COLO668 (cell line): ENCODE measurements around the gene AOPEP.

ENCODE experiments used
- DNase-seq: peaks from one replicate; lab custom pipeline; 2025; ENCODE audit not compliant: unreplicated experiment; lab: John Stamatoyannopoulos, UW

AOPEP gene

GRCh38 chr9:94758880-94759279 lies 32.4 kb downstream of the AOPEP start:
- no peak for DNase-seq

GRCh38 chr9:94760010-94760409 lies 33.5 kb downstream of the AOPEP start:
- DNase-seq: no peak

- no peak for DNase-seq
Measured at GRCh38 chr9:94760660-94761059, 34.2 kb downstream of the AOPEP start.

DNA sequence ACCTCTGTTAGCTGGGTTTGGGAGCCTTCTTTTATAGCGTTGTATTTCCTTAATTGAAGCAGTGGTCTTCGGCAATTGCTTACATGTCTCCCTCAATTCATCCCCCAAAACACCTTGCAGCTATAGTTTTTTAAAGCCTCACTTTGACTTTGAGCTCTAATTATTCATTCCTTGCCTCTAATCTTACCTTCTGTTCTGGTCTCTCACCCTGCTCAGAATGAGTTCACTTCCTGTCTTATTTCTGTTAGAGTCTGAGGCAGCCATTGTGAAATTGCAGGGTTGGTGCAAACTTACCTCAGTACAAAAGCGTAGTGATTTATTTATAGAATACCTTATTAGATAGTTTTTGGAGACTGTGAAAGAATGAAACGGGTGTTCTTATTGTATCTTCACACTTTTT lies 35.0 kb downstream of the AOPEP start:
- no peak for DNase-seq

- no peak for DNase-seq
Measured at GRCh38 chr9:94767331-94768072, 41.0 kb downstream of the AOPEP start.

- no peak for DNase-seq
Measured at GRCh38 chr9:94768766-94769165, 42.3 kb downstream of the AOPEP start.

DNA sequence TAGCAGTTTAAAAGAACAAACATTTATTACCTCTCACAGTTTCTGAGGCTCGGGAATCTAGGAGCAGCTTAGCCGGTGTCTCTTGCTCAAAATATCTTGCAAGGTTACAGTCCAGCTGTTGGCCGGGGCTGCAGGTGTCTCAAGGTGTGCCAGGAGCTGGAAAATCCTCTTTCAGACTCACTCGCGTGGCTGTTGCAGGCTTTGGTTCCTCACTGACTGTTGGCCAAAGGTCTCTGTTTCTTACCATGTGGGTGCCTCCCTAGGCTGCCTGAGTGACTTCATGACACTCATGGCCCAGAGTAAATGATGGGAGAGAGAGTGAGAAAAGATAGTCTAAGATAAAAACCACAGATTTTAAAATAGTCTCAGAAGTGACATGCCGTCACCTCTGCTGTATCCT lies 43.8 kb downstream of the AOPEP start:
- DNase-seq: no peak

- DNase-seq: no peak
Measured at GRCh38 chr9:94771096-94771495, 44.6 kb downstream of the AOPEP start.

- DNase-seq: no peak
Measured at GRCh38 chr9:94772144-94772543, 45.6 kb downstream of the AOPEP start.

GRCh38 chr9:94772639-94773303 lies 46.3 kb downstream of the AOPEP start:
- DNase-seq: peak; percentile 80

GRCh38 chr9:94773655-94774054 lies 47.2 kb downstream of the AOPEP start:
- no peak for DNase-seq

GRCh38 chr9:94778013-94778412 lies 51.5 kb downstream of the AOPEP start:
- no peak for DNase-seq

GRCh38 chr9:94779031-94779430 lies 52.5 kb downstream of the AOPEP start:
- no peak for DNase-seq

GRCh38 chr9:94779693-94780290 lies 53.3 kb downstream of the AOPEP start:
- no peak for DNase-seq

GRCh38 chr9:94780516-94780950 lies 54.0 kb downstream of the AOPEP start:
- no peak for DNase-seq

DNA sequence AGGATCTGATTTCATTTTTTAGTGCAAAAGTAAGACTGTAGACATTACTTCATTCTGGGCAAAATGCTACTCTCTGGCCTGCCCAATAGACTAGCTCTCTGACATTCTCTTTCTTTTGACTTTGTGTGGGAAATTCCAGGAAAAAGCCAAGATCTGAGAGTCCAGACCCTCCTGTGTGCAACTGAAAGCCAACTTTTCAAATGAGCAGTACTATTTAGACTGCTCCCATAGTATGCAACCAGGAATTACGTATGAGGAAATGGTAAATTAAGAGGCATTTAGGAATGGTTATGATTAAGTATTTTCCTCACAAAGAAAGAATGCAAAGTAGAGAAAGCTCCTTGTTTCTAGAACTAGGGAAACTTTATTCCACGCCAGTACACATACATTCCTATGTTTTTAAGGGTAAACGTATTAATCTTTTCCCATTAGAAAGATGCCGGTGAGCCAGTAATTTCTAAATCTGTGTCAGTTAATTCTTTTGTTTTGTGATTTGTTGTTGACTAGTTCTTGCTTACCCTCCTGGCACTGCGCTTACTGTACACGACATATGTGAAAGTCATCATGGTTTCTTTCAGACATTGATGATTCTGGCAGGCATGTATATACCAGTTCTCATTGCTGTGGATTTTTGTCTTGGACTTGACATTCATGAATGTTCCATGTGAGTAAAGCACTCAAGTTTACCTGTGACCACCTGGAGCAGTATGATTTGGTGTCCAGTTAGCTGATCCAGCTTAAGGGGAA lies 56.0 kb downstream of the AOPEP start:
- DNase-seq: no peak

GRCh38 chr9:94783102-94783682 lies 56.7 kb downstream of the AOPEP start:
- DNase-seq: peak; percentile 72

DNA sequence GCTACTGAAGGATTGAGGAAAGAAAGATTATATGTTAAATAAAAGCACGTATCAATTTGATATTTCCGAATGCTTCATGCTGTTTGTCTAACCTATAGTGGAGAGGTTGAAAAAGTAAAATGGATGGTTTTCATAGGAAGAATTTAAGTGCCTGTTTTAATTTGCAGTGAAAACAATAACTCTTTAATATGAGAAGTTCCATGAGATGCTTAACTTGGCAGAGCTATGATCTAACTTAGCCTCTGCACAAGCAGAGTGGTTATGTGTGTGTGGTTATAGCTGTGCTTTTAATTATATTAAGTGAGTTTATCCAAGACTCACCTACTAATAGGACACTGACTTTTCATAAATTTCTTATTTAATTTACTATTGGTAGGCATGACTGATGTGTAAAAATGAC lies 57.4 kb downstream of the AOPEP start:
- no peak for DNase-seq

DNA sequence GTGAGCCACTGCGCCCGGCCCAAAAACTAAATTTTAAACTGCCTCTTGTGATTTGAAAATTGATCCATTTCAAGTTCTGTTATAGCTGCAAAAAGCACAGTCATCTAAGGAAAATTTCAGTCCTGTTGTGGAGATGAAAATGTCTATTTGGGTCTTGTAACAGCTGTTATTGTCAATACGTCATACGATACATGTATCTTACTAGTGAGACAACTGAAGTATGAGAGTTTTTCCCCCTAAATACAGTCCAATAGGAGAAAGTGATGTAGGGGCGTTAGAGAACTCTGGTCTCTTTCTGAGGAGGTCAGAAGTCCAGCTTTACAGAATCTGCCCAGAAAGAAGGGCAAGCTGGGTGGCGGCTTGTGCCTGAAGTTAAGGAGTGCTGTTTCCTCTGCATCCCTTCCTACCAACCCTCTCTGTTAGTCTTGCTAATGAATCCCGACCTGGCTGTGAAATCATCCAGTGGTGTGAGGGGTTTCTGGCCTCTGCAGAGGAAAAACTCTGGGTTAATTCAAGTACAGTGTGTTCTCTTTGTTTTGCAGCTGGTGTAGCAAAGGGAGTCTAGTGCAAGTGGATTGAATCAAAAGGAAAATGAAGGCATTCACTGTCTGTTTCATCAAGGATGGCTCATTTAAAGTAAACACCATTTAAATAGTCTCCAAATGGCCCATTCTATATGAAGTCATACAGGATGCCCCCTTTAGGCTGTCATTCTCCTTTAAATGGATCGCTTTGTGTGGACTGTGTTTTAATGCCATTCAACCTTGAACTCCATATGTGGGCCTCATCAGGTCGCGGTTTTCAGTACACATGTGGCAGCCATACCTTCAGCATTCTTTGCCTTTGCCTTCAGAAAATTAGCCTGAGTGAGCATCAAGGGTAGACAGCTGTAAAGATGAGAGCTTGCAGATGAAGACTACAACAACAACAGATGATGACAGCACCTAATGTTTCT lies 59.0 kb downstream of the AOPEP start:
- no peak for DNase-seq

DNA sequence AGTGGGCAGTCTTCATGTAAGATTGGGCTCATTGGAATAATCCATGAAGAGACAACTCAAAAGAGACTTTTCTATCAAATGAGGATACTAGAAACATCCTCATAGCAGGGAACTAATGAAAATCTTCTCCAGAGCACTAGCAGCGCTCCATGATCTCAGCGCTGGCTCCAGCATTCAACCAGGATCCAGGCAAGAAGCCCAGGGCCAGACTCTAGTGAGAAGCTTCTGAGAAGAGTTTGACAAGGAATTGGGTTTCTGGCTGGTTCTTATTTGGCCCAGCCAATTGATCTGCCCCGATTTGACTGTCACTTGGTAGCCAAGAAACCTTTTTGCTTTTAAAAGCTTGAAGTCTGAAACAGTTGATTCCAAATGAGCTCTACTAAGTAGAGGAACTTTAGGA lies 60.1 kb downstream of the AOPEP start:
- no peak for DNase-seq
